Natural killer cell (primary cell): ENCODE results near the gene STK32B. TPM values are rescaled to one million over a fixed set of nuclear protein-coding genes. Genes with fewer than 3 reads are reported as not detected.

Experiments
- ATAC-seq, 3 donors: fragments of 150-1000 bp in 2 of 3; fragments of 200-7000 bp in 1 of 3; cut with Tn5 transposase; 1 replicate in 1 of 3; 2 replicates in 2 of 3; pipeline ENCODE4 v1.10.0; 2021; ENCODE audit warnings: mild to moderate bottlenecking in 2 of 3, moderate library complexity in 2 of 3
- DNase-seq, 2 donors: peaks; one replicate each; pipeline versions ENCODE4 v3.0.0 to v3.0.0-alpha.2; 2013 to 2021; ENCODE audit warnings: mixed read lengths in 1 of 2
- H3K27ac ChIP-seq: one replicate; pipeline ENCODE4 v1.5.1; 2013; ENCODE audit warnings: mild to moderate bottlenecking, low read length
- H3K27me3 ChIP-seq: one replicate; pipeline ENCODE4 v1.6.1; 2013; ENCODE audit warnings: low read length; ENCODE audit not compliant: control insufficient read depth, insufficient read depth
- H3K36me3 ChIP-seq: one replicate; pipeline ENCODE4 v1.6.1; 2013; ENCODE audit warnings: low read length; ENCODE audit not compliant: control insufficient read depth, insufficient read depth
- H3K4me1 ChIP-seq: one replicate; pipeline ENCODE4 v1.6.1; 2013; ENCODE audit warnings: low read length; ENCODE audit not compliant: control insufficient read depth, insufficient read depth
- H3K4me3 ChIP-seq: one replicate; pipeline ENCODE4 v1.5.1; 2013; ENCODE audit warnings: low read length
- H3K9me3 ChIP-seq: one replicate; pipeline ENCODE4 v1.6.1; 2013; ENCODE audit warnings: low read length; ENCODE audit not compliant: control insufficient read depth, insufficient read depth
- H3K27ac Mint-ChIP-seq, 2 donors: one replicate each; pipeline ENCODE4 v1.8.0; 2022; ENCODE audit warnings: mild to moderate bottlenecking in 2 of 2, mixed read lengths in 2 of 2, moderate library complexity in 1 of 2
- H3K27me3 Mint-ChIP-seq, 2 donors: one replicate each; pipeline ENCODE4 v1.8.0; 2022; ENCODE audit warnings: low read depth in 2 of 2, mixed read lengths in 2 of 2
- H3K36me3 Mint-ChIP-seq: one replicate; pipeline ENCODE4 v1.8.0; 2022; ENCODE audit warnings: mixed read lengths
- H3K4me1 Mint-ChIP-seq, 2 donors: one replicate each; pipeline ENCODE4 v1.8.0; 2022; ENCODE audit warnings: mixed read lengths in 2 of 2
- H3K4me3 Mint-ChIP-seq: one replicate; pipeline ENCODE4 v1.8.0; 2022; ENCODE audit warnings: mild to moderate bottlenecking, moderate library complexity, mixed read lengths
- H3K9me3 Mint-ChIP-seq, 2 donors: one replicate each; pipeline ENCODE4 v1.8.0; 2022; ENCODE audit warnings: mixed read lengths in 2 of 2
- CTCF ChIP-seq: fragments of 200-600 bp; IDR thresholded peaks from one replicate; pipeline ENCODE4 v1.8.0; 2022; ENCODE audit warnings: antibody characterized with exemption
- WGBS: methylation state at CpG from one replicate; pipeline ENCODE4 v1.1.7; 2013; ENCODE audit warnings: missing lambda C conversion rate; ENCODE audit not compliant: insufficient coverage; 5-methylcytosine and 5-hydroxymethylcytosine counted together
- intact Hi-C: fragments of 100-400 bp; cut with micrococcal nuclease; formaldehyde crosslinking; loops from one replicate; pipeline ENCODE4 v1.14.2; 2022
- total RNA-seq, 4 donors: library from RNA; stranded (reverse); fragments of 120-200 nt in 1 of 4; gene quantifications; one replicate each; pipeline versions ENCODE4 v1.2.3 to v1.2.4, GENCODE V29; 2013 to 2022

The STK32B gene
- total RNA-seq, 3 donors from 2014 or later (not counting 1 experiment from before 2014, with no cell fraction given), result 0.32 to 0.33 TPM; not detected in 1

GRCh38 chr4:5126857-5127256 is 75.6 kb downstream of the STK32B start:
- no peaks in the 10 kb centered on the region for H3K36me3 Mint-ChIP-seq

GRCh38 chr4:5127556-5127955 is 76.3 kb downstream of the STK32B start:
- H3K27ac Mint-ChIP-seq, result no peak overlapping the region
- no peak overlapping the region for H3K4me3 ChIP-seq
- H3K9me3 ChIP-seq, result no peaks in the 10 kb centered on the region
- H3K36me3 Mint-ChIP-seq, result no peaks in the 10 kb centered on the region
- 17% methylated on average over 3 of the region's 7 CpGs for WGBS
- H3K27me3 Mint-ChIP-seq, result peaks cover 8 to 21% of the 10 kb centered on the region in 2 donors
- no peaks in the 10 kb centered on the region for H3K4me1 ChIP-seq
- peaks cover 2 to 4% of the 10 kb centered on the region in 2 donors for H3K9me3 Mint-ChIP-seq
- no peak overlapping the region for H3K4me3 Mint-ChIP-seq
- no peak for DNase-seq
- no peaks in the 10 kb centered on the region for H3K27me3 ChIP-seq
- TF ChIP-seq CTCF, result no peak
- no peaks in the 10 kb centered on the region for H3K4me1 Mint-ChIP-seq
- H3K36me3 ChIP-seq, result no peaks in the 10 kb centered on the region
- H3K27ac ChIP-seq, result no peak overlapping the region
- intact Hi-C loops, result no loop called here
- no peak for ATAC-seq

More at GRCh38 chr4:5126857-5127256, 75.6 kb downstream of the STK32B start:
- Histone ChIP-seq H3K36me3 (no peaks in the 10 kb centered on the region), H3K27me3 (no peaks in the 10 kb centered on the region), H3K27ac (no peak overlapping the region), H3K9me3 (no peaks in the 10 kb centered on the region), H3K4me3 (no peak overlapping the region), H3K4me1 (no peaks in the 10 kb centered on the region)
- intact Hi-C loops, result no loop called here
- Mint-ChIP-seq H3K9me3 (peaks cover 2 to 4% of the 10 kb centered on the region in 2 donors), H3K27ac (no peak overlapping the region), H3K4me1 (no peaks in the 10 kb centered on the region), H3K27me3 (peaks cover 8 to 21% of the 10 kb centered on the region in 2 donors), H3K4me3 (no peak overlapping the region)
- ATAC-seq, result no peak
- no peak for TF ChIP-seq CTCF
- 90% methylated on average over 4 of the region's 5 CpGs for WGBS
- no peak for DNase-seq

- Histone ChIP-seq H3K36me3 (no peaks in the 10 kb centered on the region), H3K4me1 (no peaks in the 10 kb centered on the region), H3K4me3 (no peak overlapping the region), H3K9me3 (no peaks in the 10 kb centered on the region), H3K27ac (no peak overlapping the region), H3K27me3 (no peaks in the 10 kb centered on the region)
- no peak for ATAC-seq
- no peak for TF ChIP-seq CTCF
- intact Hi-C loops, result no loop called here
- H3K9me3 Mint-ChIP-seq, result peaks cover 2 to 4% of the 10 kb centered on the region in 2 donors
- WGBS, result 77% methylated on average over 5 of the region's 5 CpGs
- no peaks in the 10 kb centered on the region for H3K36me3 Mint-ChIP-seq
- no peak overlapping the region for H3K4me3 Mint-ChIP-seq
- DNase-seq, result no peak
- H3K4me1 Mint-ChIP-seq, result no peaks in the 10 kb centered on the region
- no peak overlapping the region for H3K27ac Mint-ChIP-seq
- H3K27me3 Mint-ChIP-seq, result peaks cover 8 to 21% of the 10 kb centered on the region in 2 donors
Measured at GRCh38 chr4:5128569-5128968, 77.3 kb downstream of the STK32B start.

DNA sequence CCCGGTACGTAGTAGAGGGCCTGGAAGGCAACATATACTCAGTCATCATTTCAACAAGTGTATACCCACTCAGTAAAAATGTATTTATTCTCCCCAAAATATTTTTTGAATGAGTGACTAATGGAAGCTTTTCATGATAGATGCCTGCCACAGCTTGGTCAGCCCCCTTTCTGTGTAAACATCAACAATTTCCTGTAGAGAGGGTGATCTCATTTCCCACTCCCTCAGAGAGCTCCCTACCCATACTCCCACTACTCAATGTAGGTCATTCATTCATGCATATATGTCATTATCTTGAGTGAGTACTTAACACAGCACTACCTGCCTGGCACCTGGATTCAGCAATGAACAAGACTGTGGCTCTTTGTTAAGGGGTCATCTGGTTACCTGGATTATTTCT is 81.9 kb downstream of the STK32B start:
- Histone ChIP-seq H3K4me1 (no peaks in the 10 kb centered on the region), H3K4me3 (no peak overlapping the region), H3K36me3 (no peaks in the 10 kb centered on the region), H3K27me3 (no peaks in the 10 kb centered on the region), H3K9me3 (no peaks in the 10 kb centered on the region), H3K27ac (no peak overlapping the region)
- no peak for DNase-seq
- no peak overlapping the region for H3K27ac Mint-ChIP-seq
- TF ChIP-seq CTCF, result no peak
- intact Hi-C loops, result no loop called here
- no peaks in the 10 kb centered on the region for H3K4me1 Mint-ChIP-seq
- no CpG with 5 or more reads among the region's 2 CpGs for WGBS
- ATAC-seq, result no peak
- H3K36me3 Mint-ChIP-seq, result no peaks in the 10 kb centered on the region
- peaks cover 2 to 13% of the 10 kb centered on the region in 2 donors for H3K27me3 Mint-ChIP-seq
- no peak overlapping the region for H3K4me3 Mint-ChIP-seq
- peaks cover 2 to 4% of the 10 kb centered on the region in 2 donors for H3K9me3 Mint-ChIP-seq
